ENCODE measurements around the gene PDPR. TPM values are rescaled to one million over a fixed set of nuclear protein-coding genes. Genes with fewer than 3 reads are reported as not detected.
"Not testable (repeated sequence)": the region's sequence is repeated elsewhere in the genome, so short reads cannot be mapped to it uniquely, and the experiment has no call there.

PDPR gene
- total RNA-seq, 2 experiments from 2014 or later: 20.6 to 20.8 TPM

GRCh38 chr16:70163596-70163995 lies 49.5 kb downstream of the PDPR start:
- Histone ChIP-seq H3K36me3 (ENCODE audit: insufficient read depth, low read length) (peaks cover 19% of the 10 kb centered on the region), H3K27ac (ENCODE audit: low read depth in 1 of 2, low read length in 2 of 2) (no peak overlapping the region), H3K9me3 (ENCODE audit: control insufficient read depth in 1 of 2, insufficient read depth in 1 of 2, low read length in 2 of 2) (no peaks in the 10 kb centered on the region), H3K4me3 (ENCODE audit: low read length) (no peak overlapping the region), H3K4me1 (ENCODE audit: insufficient read depth, low read length) (no peaks in the 10 kb centered on the region), H3K27me3 (ENCODE audit: control insufficient read depth in 1 of 2, insufficient read depth in 2 of 2, low read length in 2 of 2) (no peaks in the 10 kb centered on the region)
- Mint-ChIP-seq H3K27ac (no peak overlapping the region), H3K36me3 (ENCODE audit: low read depth) (peaks cover 6% of the 10 kb centered on the region), H3K9me3 (no peaks in the 10 kb centered on the region), H3K4me3 (no peak overlapping the region), H3K4me1 (ENCODE audit: low read depth) (peaks cover 5% of the 10 kb centered on the region), H3K27me3 (no peaks in the 10 kb centered on the region)
- TF ChIP-seq CTCF (IDR thresholded peaks at IDR 0.05): no peak
- intact Hi-C loops (cut with DNase I, micrococcal nuclease): loop anchor here (10.0 kb wide), 2 partner anchors 491 to 1961 kb away; no protein-coding TSS in a partner anchor
- ChIA-PET POLR2A (no interaction called here), CTCF (no interaction called here)
- DNase-seq (no peak), ATAC-seq (ENCODE audit: poor library complexity) (no peak)

GRCh38 chr16:70166688-70167087 lies 52.6 kb downstream of the PDPR start:
- H3K4me1 ChIP-seq (ENCODE audit: insufficient read depth, low read length); H3K36me3 ChIP-seq (ENCODE audit: insufficient read depth, low read length); H3K27ac ChIP-seq (ENCODE audit: low read depth in 1 of 2, low read length in 2 of 2); DNase-seq; H3K27me3 ChIP-seq (ENCODE audit: control insufficient read depth in 1 of 2, insufficient read depth in 2 of 2, low read length in 2 of 2); POLR2A ChIA-PET; H3K4me3 Mint-ChIP-seq; H3K4me1 Mint-ChIP-seq (ENCODE audit: low read depth); H3K27ac Mint-ChIP-seq; ATAC-seq (ENCODE audit: poor library complexity); H3K27me3 Mint-ChIP-seq; CTCF ChIA-PET; H3K9me3 ChIP-seq (ENCODE audit: control insufficient read depth in 1 of 2, insufficient read depth in 1 of 2, low read length in 2 of 2); H3K9me3 Mint-ChIP-seq; H3K36me3 Mint-ChIP-seq (ENCODE audit: low read depth); H3K4me3 ChIP-seq (ENCODE audit: low read length): not testable (repeated sequence)
- intact Hi-C loops (cut with DNase I, micrococcal nuclease): loop anchor here (10.0 kb wide), 2 partner anchors 488 to 1958 kb away; no protein-coding TSS in a partner anchor

- H3K4me1 ChIP-seq (ENCODE audit: insufficient read depth, low read length); H3K36me3 ChIP-seq (ENCODE audit: insufficient read depth, low read length); intact Hi-C loops (cut with DNase I, micrococcal nuclease); H3K27ac ChIP-seq (ENCODE audit: low read depth in 1 of 2, low read length in 2 of 2); H3K9me3 Mint-ChIP-seq; H3K4me1 Mint-ChIP-seq (ENCODE audit: low read depth); CTCF ChIA-PET; H3K27me3 ChIP-seq (ENCODE audit: control insufficient read depth in 1 of 2, insufficient read depth in 2 of 2, low read length in 2 of 2); POLR2A ChIA-PET; H3K27me3 Mint-ChIP-seq; H3K36me3 Mint-ChIP-seq (ENCODE audit: low read depth); H3K27ac Mint-ChIP-seq; ATAC-seq (ENCODE audit: poor library complexity); H3K4me3 Mint-ChIP-seq; H3K9me3 ChIP-seq (ENCODE audit: control insufficient read depth in 1 of 2, insufficient read depth in 1 of 2, low read length in 2 of 2); H3K4me3 ChIP-seq (ENCODE audit: low read length); DNase-seq: not testable (repeated sequence)
Observed at GRCh38 chr16:70173212-70173837, 59.2 kb downstream of the PDPR start, which contains the start of gene CLEC18C. Gene CLEC18C (plus strand): TSS chr16:70173787. CDS start chr16:70174279, 492 bp downstream.

GRCh38 chr16:70173916-70174315 lies 59.8 kb downstream of the PDPR start:
- H3K4me3 ChIP-seq (ENCODE audit: low read length); H3K9me3 Mint-ChIP-seq; H3K36me3 Mint-ChIP-seq (ENCODE audit: low read depth); CTCF ChIA-PET; H3K27me3 Mint-ChIP-seq; H3K9me3 ChIP-seq (ENCODE audit: control insufficient read depth in 1 of 2, insufficient read depth in 1 of 2, low read length in 2 of 2); ATAC-seq (ENCODE audit: poor library complexity); intact Hi-C loops (cut with DNase I, micrococcal nuclease); H3K36me3 ChIP-seq (ENCODE audit: insufficient read depth, low read length); H3K27ac ChIP-seq (ENCODE audit: low read depth in 1 of 2, low read length in 2 of 2); H3K4me1 Mint-ChIP-seq (ENCODE audit: low read depth); H3K27ac Mint-ChIP-seq; H3K27me3 ChIP-seq (ENCODE audit: control insufficient read depth in 1 of 2, insufficient read depth in 2 of 2, low read length in 2 of 2); DNase-seq; POLR2A ChIA-PET; H3K4me3 Mint-ChIP-seq; H3K4me1 ChIP-seq (ENCODE audit: insufficient read depth, low read length): not testable (repeated sequence)

- H3K27me3 Mint-ChIP-seq; DNase-seq; H3K27ac ChIP-seq (ENCODE audit: low read depth in 1 of 2, low read length in 2 of 2); H3K4me3 Mint-ChIP-seq; H3K27me3 ChIP-seq (ENCODE audit: control insufficient read depth in 1 of 2, insufficient read depth in 2 of 2, low read length in 2 of 2); ATAC-seq (ENCODE audit: poor library complexity); H3K27ac Mint-ChIP-seq; H3K4me1 ChIP-seq (ENCODE audit: insufficient read depth, low read length); H3K4me3 ChIP-seq (ENCODE audit: low read length); H3K36me3 Mint-ChIP-seq (ENCODE audit: low read depth); H3K9me3 ChIP-seq (ENCODE audit: control insufficient read depth in 1 of 2, insufficient read depth in 1 of 2, low read length in 2 of 2); intact Hi-C loops (cut with DNase I, micrococcal nuclease); H3K4me1 Mint-ChIP-seq (ENCODE audit: low read depth); H3K9me3 Mint-ChIP-seq; POLR2A ChIA-PET; H3K36me3 ChIP-seq (ENCODE audit: insufficient read depth, low read length); CTCF ChIA-PET: not testable (repeated sequence)
Observed at GRCh38 chr16:70174387-70174932, 60.3 kb downstream of the PDPR start.

- CTCF ChIA-PET; H3K4me1 Mint-ChIP-seq (ENCODE audit: low read depth); H3K36me3 ChIP-seq (ENCODE audit: insufficient read depth, low read length); H3K4me3 ChIP-seq (ENCODE audit: low read length); DNase-seq; H3K4me3 Mint-ChIP-seq; H3K9me3 Mint-ChIP-seq; H3K27me3 ChIP-seq (ENCODE audit: control insufficient read depth in 1 of 2, insufficient read depth in 2 of 2, low read length in 2 of 2); H3K9me3 ChIP-seq (ENCODE audit: control insufficient read depth in 1 of 2, insufficient read depth in 1 of 2, low read length in 2 of 2); POLR2A ChIA-PET; ATAC-seq (ENCODE audit: poor library complexity); H3K4me1 ChIP-seq (ENCODE audit: insufficient read depth, low read length); H3K27ac Mint-ChIP-seq; intact Hi-C loops (cut with DNase I, micrococcal nuclease); H3K27me3 Mint-ChIP-seq; H3K36me3 Mint-ChIP-seq (ENCODE audit: low read depth); H3K27ac ChIP-seq (ENCODE audit: low read depth in 1 of 2, low read length in 2 of 2): not testable (repeated sequence)
Observed at GRCh38 chr16:70187858-70188607, 73.9 kb downstream of the PDPR start.
